Vagina (tissue), 2 donors: Measurements from ENCODE around the gene HOXD4.

Experiments
- CTCF ChIP-seq, 3 experiments: fragments of 450-650 bp in 2 of 3; fragments of 200-600 bp in 1 of 3; sonication (generic) in 1 of 3; IDR thresholded peaks; one replicate each; pipeline ENCODE4 v1.5.1; 2017 to 2019; ENCODE audit warnings: antibody characterized with exemption in 3 of 3, mild to moderate bottlenecking in 2 of 3, moderate library complexity in 2 of 3
- POLR2A ChIP-seq, 2 donors: fragments of 450-650 bp; IDR thresholded peaks; one replicate each; pipeline ENCODE4 v1.6.1; 2017; ENCODE audit warnings: antibody characterized with exemption in 2 of 2, mild to moderate bottlenecking in 2 of 2, moderate library complexity in 2 of 2
- POLR2AphosphoS5 ChIP-seq, 2 donors: sonication (generic); formaldehyde crosslinking; IDR thresholded peaks; one replicate each; pipeline ENCODE4 v1.9.0; 2017; ENCODE audit warnings: antibody characterized with exemption in 2 of 2, mild to moderate bottlenecking in 2 of 2, low read depth in 1 of 2; ENCODE audit not compliant: insufficient read depth in 1 of 2

- TF ChIP-seq CTCF (IDR thresholded peaks at IDR 0.05) (no peak), POLR2AphosphoS5 (IDR thresholded peaks at IDR 0.05; ENCODE audit: insufficient read depth in 1 of 2, low read depth in 1 of 2) (no peak), POLR2A (IDR thresholded peaks at IDR 0.05) (no peak)
Measured at GRCh38 chr2:176169181-176169580, 17.8 kb downstream of the HOXD4 start.
